GM12874 (cell line): ENCODE measurements around the gene ANKRD10.

Experiments used
- TF ChIP-seq, protein P1 (sequence below): IDR thresholded peaks from 2 replicates; pipeline ENCODE4 v1.5.1; 2011; ENCODE audit warnings: low read depth, mild to moderate bottlenecking, control low read depth, low read length, moderate library complexity; ENCODE audit not compliant: insufficient read depth

Gene ANKRD10

DNA sequence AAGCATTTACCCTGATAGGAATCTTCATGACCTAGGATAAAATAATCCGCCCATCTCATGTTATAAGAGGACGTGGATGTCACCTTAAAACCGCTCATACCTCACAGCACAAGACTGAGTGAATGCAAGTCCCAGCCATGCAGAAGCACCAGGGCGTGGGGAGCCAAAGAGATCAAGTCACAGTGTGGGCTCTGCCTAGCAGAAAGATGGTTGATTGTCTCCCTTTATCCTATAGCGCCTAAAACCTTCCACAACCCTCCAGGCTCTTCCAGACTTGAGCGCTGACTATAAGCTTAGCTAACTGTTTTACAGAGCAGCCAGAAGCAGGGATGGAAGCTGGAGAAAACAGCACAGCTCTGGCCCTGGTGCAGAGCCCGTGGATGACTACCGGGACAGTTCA lies 6.8 kb upstream of the ANKRD10 start:
- TF ChIP-seq, protein P1, sequence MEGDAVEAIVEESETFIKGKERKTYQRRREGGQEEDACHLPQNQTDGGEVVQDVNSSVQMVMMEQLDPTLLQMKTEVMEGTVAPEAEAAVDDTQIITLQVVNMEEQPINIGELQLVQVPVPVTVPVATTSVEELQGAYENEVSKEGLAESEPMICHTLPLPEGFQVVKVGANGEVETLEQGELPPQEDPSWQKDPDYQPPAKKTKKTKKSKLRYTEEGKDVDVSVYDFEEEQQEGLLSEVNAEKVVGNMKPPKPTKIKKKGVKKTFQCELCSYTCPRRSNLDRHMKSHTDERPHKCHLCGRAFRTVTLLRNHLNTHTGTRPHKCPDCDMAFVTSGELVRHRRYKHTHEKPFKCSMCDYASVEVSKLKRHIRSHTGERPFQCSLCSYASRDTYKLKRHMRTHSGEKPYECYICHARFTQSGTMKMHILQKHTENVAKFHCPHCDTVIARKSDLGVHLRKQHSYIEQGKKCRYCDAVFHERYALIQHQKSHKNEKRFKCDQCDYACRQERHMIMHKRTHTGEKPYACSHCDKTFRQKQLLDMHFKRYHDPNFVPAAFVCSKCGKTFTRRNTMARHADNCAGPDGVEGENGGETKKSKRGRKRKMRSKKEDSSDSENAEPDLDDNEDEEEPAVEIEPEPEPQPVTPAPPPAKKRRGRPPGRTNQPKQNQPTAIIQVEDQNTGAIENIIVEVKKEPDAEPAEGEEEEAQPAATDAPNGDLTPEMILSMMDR = no peak

DNA sequence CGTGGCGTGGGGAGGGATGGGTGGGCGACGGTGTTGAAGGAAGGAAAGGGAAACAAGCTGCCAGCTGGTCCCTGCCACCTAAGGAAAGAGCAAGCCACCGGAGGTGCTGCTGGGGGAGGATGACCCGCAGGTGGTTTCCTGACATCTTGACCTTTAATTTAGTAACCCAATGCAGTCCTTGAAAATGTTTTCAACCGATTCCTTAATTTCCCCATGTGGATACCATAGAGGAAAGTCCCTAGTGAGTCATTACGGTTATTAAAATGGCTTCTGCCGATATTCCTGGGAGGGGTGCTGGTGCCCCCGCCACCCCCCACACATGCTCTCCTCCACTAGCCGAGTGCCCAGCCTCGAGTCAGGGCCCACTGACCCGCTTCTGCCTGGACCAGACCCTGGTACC lies 6.3 kb upstream of the ANKRD10 start:
- TF ChIP-seq, protein P1 = no peak

DNA sequence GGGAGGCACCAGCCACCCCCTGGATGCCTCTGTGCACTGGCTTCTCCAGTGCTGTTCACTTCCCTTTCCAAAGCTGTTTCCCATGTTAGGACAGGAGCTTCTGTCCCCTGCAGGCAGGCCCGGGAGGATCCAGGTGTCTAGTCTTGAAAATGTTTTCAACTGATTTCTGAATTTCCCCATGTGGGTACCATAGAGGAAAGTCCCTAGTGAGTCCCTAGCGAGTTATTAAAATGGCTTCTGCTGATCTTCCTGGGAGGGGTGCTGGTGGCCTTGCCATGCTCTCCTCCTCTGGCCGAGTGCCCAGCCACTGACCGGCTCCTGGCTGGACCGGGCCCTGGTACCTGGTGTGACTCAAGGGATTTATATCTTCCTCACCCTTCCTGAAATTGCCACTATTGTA lies 5.2 kb upstream of the ANKRD10 start:
- TF ChIP-seq, protein P1 = no peak

DNA sequence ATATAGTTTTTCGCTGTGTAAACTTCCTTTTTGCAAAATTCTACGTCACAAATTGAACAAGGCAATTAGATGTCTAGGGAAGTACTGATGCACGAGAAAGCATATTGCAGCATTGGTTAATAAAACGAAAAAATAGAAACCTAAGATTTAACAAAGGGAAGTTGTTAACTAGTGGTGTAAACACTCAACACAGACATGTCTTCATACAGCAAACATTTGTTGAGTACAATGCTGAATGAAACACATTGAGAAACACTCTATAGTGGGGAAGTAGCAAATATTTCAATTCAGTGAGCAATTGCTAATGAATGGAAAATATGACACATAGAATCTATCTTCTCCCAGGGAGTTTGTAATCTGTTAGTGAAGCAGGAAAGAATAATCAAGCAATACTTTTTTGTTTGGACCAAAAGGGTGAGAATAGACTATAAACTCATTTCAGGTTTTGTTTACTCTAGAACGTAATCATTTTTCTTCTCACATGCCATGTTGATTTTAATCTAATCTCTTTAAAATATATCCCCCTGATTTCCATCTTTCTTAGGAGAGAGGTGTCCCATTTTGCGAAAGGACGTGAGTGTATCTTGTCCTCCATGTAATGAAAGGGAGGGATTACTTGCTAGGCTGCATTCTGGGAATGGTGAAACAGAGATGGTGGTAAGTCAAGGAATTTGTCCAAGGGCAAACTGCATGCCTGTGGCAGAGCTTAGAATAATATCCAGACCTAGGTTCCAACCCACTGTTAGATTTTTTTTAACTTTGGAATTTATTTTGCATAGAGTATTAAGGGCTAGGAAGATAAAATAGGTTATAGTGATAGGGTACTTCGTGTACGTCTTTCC lies 1.7 kb upstream of the ANKRD10 start:
- TF ChIP-seq, protein P1 = no peak

DNA sequence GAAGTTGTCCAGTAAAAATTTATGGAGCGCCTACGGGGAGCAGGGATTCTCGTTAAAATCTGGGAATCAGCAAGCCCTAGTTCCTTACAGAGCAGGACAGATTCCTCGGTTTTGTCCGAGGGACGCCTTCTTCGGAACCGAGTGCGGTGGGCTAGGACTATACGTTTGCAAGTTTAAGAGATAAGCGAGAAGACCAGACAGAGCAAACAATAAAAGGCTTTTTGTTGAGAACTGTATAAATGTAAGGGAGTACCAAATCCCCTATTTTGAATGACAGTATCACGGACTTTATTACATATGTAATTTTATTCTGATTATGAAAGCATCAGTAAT lies 971 bp upstream of the ANKRD10 start:
- TF ChIP-seq, protein P1 = no peak

DNA sequence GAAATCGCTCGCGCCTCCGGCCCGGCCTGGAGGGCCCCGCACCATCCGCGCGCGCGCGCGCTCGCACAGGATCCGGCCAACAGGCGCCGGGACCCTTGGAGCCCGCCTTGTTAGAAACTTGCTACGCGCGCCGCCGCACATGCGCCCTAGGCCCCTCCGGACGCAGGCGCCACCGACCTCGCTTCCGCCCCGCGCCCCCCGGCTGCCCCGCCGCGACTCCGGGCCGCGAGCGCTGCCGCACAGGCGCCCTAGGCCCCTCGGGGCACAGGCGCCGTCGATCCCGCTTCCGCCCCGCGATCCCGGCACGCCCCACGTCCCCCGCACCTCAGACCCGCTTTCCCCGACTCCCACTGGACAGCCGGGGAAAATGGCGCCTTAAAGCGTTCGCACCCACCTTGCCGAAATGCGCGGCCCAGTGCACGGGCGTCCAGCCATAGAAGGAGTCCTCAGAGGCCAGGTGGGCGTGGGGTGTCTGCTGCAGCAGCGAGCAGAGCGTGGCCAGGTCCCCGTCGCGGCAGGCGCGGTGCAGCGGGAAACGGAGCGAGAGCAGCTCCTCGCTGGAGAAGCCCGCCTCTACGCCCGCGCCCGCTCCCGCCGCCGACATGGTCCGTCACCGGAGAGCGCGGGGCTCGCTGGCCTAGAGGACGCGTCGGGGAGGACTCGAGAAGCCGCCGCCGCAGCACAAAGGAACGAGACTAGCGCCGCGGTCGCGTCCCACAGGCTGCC lies 375 bp downstream of the ANKRD10 start:
- TF ChIP-seq, protein P1 = no peak

DNA sequence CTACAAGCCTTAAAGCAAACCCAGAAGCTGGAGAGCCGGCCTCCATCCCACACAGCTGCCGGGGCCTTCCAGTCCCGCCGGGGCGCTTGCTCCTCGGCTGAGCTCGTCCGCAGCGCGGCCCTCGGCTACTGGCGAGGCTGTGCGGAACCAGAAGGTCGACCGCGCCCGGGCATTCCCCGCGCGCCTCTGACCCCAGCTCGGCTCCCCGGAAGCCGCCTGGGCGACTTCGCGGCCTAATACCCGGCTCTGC lies 863 bp downstream of the ANKRD10 start:
- TF ChIP-seq, protein P1 = no peak
